Liver (tissue), 9 donors: ENCODE results near the gene NECTIN1. TPM values are rescaled to one million over a fixed set of nuclear protein-coding genes. Genes with fewer than 3 reads are reported as not detected.

ENCODE experiments used
- DNase-seq: peaks from one replicate; pipeline ENCODE4 v3.0.0-alpha.2; 2017; ENCODE audit warnings: low spot score
- H3K27ac ChIP-seq, 2 donors: one replicate each; pipeline ENCODE4 v1.7.0; 2013; ENCODE audit warnings: inconsistent platforms in 2 of 2, low read length in 2 of 2, control low read depth in 1 of 2, low read depth in 1 of 2, mild to moderate bottlenecking in 1 of 2
- H3K27me3 ChIP-seq, 4 donors: one replicate each; pipeline versions ENCODE4 v1.6.1 to v1.7.0; 2013; ENCODE audit warnings: low read length in 3 of 4, inconsistent platforms in 1 of 4, mild to moderate bottlenecking in 1 of 4, moderate library complexity in 1 of 4; ENCODE audit not compliant: control insufficient read depth in 4 of 4, insufficient read depth in 4 of 4
- H3K36me3 ChIP-seq, 4 donors: one replicate each; pipeline versions ENCODE4 v1.6.1 to v1.7.0; 2013; ENCODE audit warnings: low read length in 3 of 4, mild to moderate bottlenecking in 3 of 4, low read depth in 1 of 4, moderate library complexity in 1 of 4; ENCODE audit not compliant: control insufficient read depth in 4 of 4, insufficient read depth in 3 of 4
- H3K4me1 ChIP-seq, 4 donors: one replicate each; pipeline versions ENCODE4 v1.6.1 to v1.7.0; 2013; ENCODE audit warnings: low read length in 3 of 4, mild to moderate bottlenecking in 3 of 4, moderate library complexity in 1 of 4; ENCODE audit not compliant: control insufficient read depth in 4 of 4, insufficient read depth in 4 of 4
- H3K4me3 ChIP-seq, 3 donors: one replicate each; pipeline versions ENCODE4 v1.6.1 to v1.7.0; 2013; ENCODE audit warnings: low read length in 3 of 3, control low read depth in 1 of 3, low read depth in 1 of 3, mild to moderate bottlenecking in 1 of 3
- H3K9ac ChIP-seq, 2 donors: one replicate each; pipeline ENCODE4 v1.7.0; 2013; ENCODE audit warnings: low read length in 2 of 2, mild to moderate bottlenecking in 2 of 2, moderate library complexity in 2 of 2, control low read depth in 1 of 2, low read depth in 1 of 2
- H3K9me3 ChIP-seq, 4 donors: one replicate each; pipeline versions ENCODE4 v1.6.1 to v1.7.0; 2013; ENCODE audit warnings: low read length in 3 of 4; ENCODE audit not compliant: control insufficient read depth in 4 of 4
- ATF3 ChIP-seq: IDR thresholded peaks from 2 replicates; pipeline ENCODE4 v1.6.1; 2016; ENCODE audit warnings: antibody characterized with exemption
- CTCF ChIP-seq: fragments of 150-350 bp; IDR thresholded peaks from 2 replicates; pipeline ENCODE4 v1.5.1; 2017; ENCODE audit warnings: improper control_type of control experiment, low read depth, low read length; ENCODE audit not compliant: missing input control
- EGR1 ChIP-seq, 2 donors: IDR thresholded peaks; 2 replicates each; pipeline ENCODE4 v1.6.1; 2016 to 2018; ENCODE audit warnings: antibody characterized with exemption in 2 of 2, low read depth in 2 of 2
- FOXA1 ChIP-seq: IDR thresholded peaks from 2 replicates; pipeline ENCODE4 v1.6.1; 2016; ENCODE audit warnings: antibody characterized with exemption
- FOXA2 ChIP-seq: IDR thresholded peaks from 2 replicates; pipeline ENCODE4 v1.6.1; 2016; ENCODE audit warnings: antibody characterized with exemption
- GABPA ChIP-seq, 2 donors: IDR thresholded peaks in 1 of 2; conservative IDR thresholded peaks in 1 of 2; 2 replicates each; pipeline ENCODE4 v1.6.1; 2016; ENCODE audit warnings: antibody characterized with exemption in 2 of 2, mild to moderate bottlenecking in 1 of 2, moderate library complexity in 1 of 2
- HNF4A ChIP-seq, 2 donors: conservative IDR thresholded peaks; 2 replicates each; pipeline ENCODE4 v1.6.1; 2016; ENCODE audit warnings: antibody characterized with exemption in 2 of 2, mild to moderate bottlenecking in 2 of 2
- HNF4G ChIP-seq: IDR thresholded peaks from 2 replicates; pipeline ENCODE4 v1.6.1; 2016; ENCODE audit warnings: antibody characterized with exemption
- JUND ChIP-seq, 2 donors: IDR thresholded peaks; 2 replicates each; pipeline ENCODE4 v1.6.1; 2016; ENCODE audit warnings: antibody characterized with exemption in 2 of 2
- MAX ChIP-seq: IDR thresholded peaks from 2 replicates; pipeline ENCODE4 v1.6.1; 2016; ENCODE audit warnings: antibody characterized with exemption
- RAD21 ChIP-seq, 2 donors: IDR thresholded peaks; 2 replicates each; pipeline ENCODE4 v1.6.1; 2016; ENCODE audit warnings: antibody characterized with exemption in 2 of 2, mild to moderate bottlenecking in 2 of 2
- RXRA ChIP-seq, 2 donors: IDR thresholded peaks; 2 replicates each; pipeline ENCODE4 v1.6.1; 2017 to 2018; ENCODE audit warnings: antibody characterized with exemption in 2 of 2, mild to moderate bottlenecking in 1 of 2
- SP1 ChIP-seq: IDR thresholded peaks from 2 replicates; pipeline ENCODE4 v1.6.1; 2018; ENCODE audit warnings: antibody characterized with exemption, mild to moderate bottlenecking
- YY1 ChIP-seq: IDR thresholded peaks from 2 replicates; pipeline ENCODE4 v1.6.1; 2016; ENCODE audit warnings: antibody characterized with exemption, mild to moderate bottlenecking
- ZBTB33 ChIP-seq: IDR thresholded peaks from 2 replicates; pipeline ENCODE4 v1.6.1; 2016; ENCODE audit warnings: antibody characterized with exemption
- WGBS: extraction: QIAGEN DNeasy Blood & Tissue Kit; methylation state at CpG from one replicate; pipeline ENCODE4 v1.1.7; 2013; 5-methylcytosine and 5-hydroxymethylcytosine counted together
- polyA plus RNA-seq, 2 donors: library from polyadenylated mRNA; stranded (reverse) in 1 of 2; unstranded in 1 of 2; fragments of 200-250 nt in 1 of 2; fragments of >200 nt in 1 of 2; fragmentation: Nextera tagmentation in 1 of 2; extraction: Ambion mirVana in 1 of 2; gene quantifications; one replicate each; pipeline versions ENCODE4 v1.2.1 to v1.2.3, GENCODE V29; 2013 to 2015
- total RNA-seq, 2 donors: library from RNA; depleted of rRNA; stranded (reverse); fragments of >200 nt; gene quantifications; one replicate each; pipeline ENCODE4 v1.2.3, GENCODE V29; 2014
- donor health status: healthy.
- donor health status: healthy.
- donor health status: healthy.
- donor health status: healthy.
- donor health status: healthy.

NECTIN1 gene
- total and polyA plus RNA-seq, 4 donors: 0.69 to 7.7 (median 5.0) TPM

GRCh38 chr11:119756169-119756865, 27.3 kb upstream of the NECTIN1 start:
- Histone ChIP-seq H3K4me3 (no peak overlapping the region), H3K27ac (no peak overlapping the region), H3K36me3 (no peaks in the 10 kb centered on the region), H3K9ac (no peak overlapping the region), H3K4me1 (peaks cover 5 to 30% (median 24%) of the 10 kb centered on the region in 4 donors), H3K27me3 (no peaks in the 10 kb centered on the region), H3K9me3 (no peaks in the 10 kb centered on the region)
- DNase-seq: no peak
- TF ChIP-seq RAD21 (IDR thresholded peaks at IDR 0.05) (no peak), SP1 (no peak), FOXA1 (no peak)
- WGBS: 91% methylated on average over 5 of the region's 5 CpGs

- Histone ChIP-seq H3K9ac (no peak overlapping the region), H3K9me3 (no peaks in the 10 kb centered on the region), H3K27ac (no peak overlapping the region), H3K4me3 (no peak overlapping the region), H3K27me3 (no peaks in the 10 kb centered on the region), H3K36me3 (no peaks in the 10 kb centered on the region), H3K4me1 (peaks cover 5 to 27% (median 21%) of the 10 kb centered on the region in 4 donors)
- DNase-seq: no peak
- WGBS: 86% methylated on average over 9 of the region's 9 CpGs
- no peak for TF ChIP-seq RAD21 (IDR thresholded peaks at IDR 0.05)
- TF ChIP-seq RXRA (IDR thresholded peaks at IDR 0.05): no peak
- TF ChIP-seq HNF4A (conservative IDR thresholded peaks at IDR 0.05): no peak
- no peak for TF ChIP-seq FOXA2
- no peak for TF ChIP-seq YY1
- no peak for TF ChIP-seq HNF4G
- no peak for TF ChIP-seq FOXA1
- no peak for TF ChIP-seq ATF3
- no peak for TF ChIP-seq SP1
- no peak for TF ChIP-seq JUND (IDR thresholded peaks at IDR 0.05)
- TF ChIP-seq MAX: no peak
- no peak for TF ChIP-seq EGR1 (IDR thresholded peaks at IDR 0.05; ENCODE audit: low read depth in 2 of 2)
- TF ChIP-seq GABPA (IDR thresholded peaks at IDR 0.05 in 1 of 2, conservative IDR thresholded peaks at IDR 0.05 in 1 of 2): no peak
- no peak for TF ChIP-seq CTCF
- no peak for TF ChIP-seq ZBTB33
These were observed 26.5 kb upstream of the NECTIN1 start for GRCh38 chr11:119755356-119756071.
